ENCODE results near the gene PIM2.
"Not testable (repeated sequence)": the region's sequence is repeated elsewhere in the genome, so short reads cannot be mapped to it uniquely, and the experiment has no call there.

- TF ChIP-seq CTCF (conservative IDR thresholded peaks at IDR 0.05; ENCODE audit: low read depth, low read length); RAD21 (IDR thresholded peaks at IDR 0.05; ENCODE audit: low read length); POLR2A (IDR thresholded peaks at IDR 0.05; ENCODE audit: low read depth, low read length); MAZ (IDR thresholded peaks at IDR 0.05; ENCODE audit: borderline replicate concordance, low read depth, low read length); CHD1 (IDR thresholded peaks at IDR 0.05; ENCODE audit: low read depth, low read length); FOS (IDR thresholded peaks at IDR 0.05; ENCODE audit: low read depth, low read length): not testable (repeated sequence)
These were observed 41.9 kb downstream of the PIM2 start for GRCh38 chrX:48876944-48877343.
